IMR-90 (cell line): ENCODE results near the gene TMED10.

Experiments
- BHLHE40 ChIP-seq: fragments of 150-350 bp; IDR thresholded peaks from 2 replicates; pipeline ENCODE4 v1.6.1; 2016; ENCODE audit warnings: mild to moderate bottlenecking, low read depth, low read length
- CEBPB ChIP-seq: IDR thresholded peaks from 2 replicates; pipeline ENCODE4 v1.6.1; 2012; ENCODE audit warnings: low read depth, low read length, improper control_type of control experiment
- FOS ChIP-seq: fragments of 150-350 bp; IDR thresholded peaks from 2 replicates; pipeline ENCODE4 v1.6.1; 2016; ENCODE audit warnings: low read depth, low read length
- MAFK ChIP-seq: IDR thresholded peaks from 2 replicates; pipeline ENCODE4 v1.6.1; 2012; ENCODE audit warnings: low read depth, low read length, improper control_type of control experiment
- MXI1 ChIP-seq: IDR thresholded peaks from 2 replicates; pipeline ENCODE4 v1.6.1; 2012; ENCODE audit warnings: low read depth, mild to moderate bottlenecking, low read length, moderate library complexity, borderline replicate concordance
- POLR2A ChIP-seq: IDR thresholded peaks from 2 replicates; pipeline ENCODE4 v1.6.1; 2012; ENCODE audit warnings: mild to moderate bottlenecking, low read depth, low read length
- RAD21 ChIP-seq: IDR thresholded peaks from 2 replicates; pipeline ENCODE4 v1.6.1; 2012; ENCODE audit warnings: low read length, improper control_type of control experiment
- RFX5 ChIP-seq: IDR thresholded peaks from 2 replicates; pipeline ENCODE4 v1.8.0; 2012; ENCODE audit warnings: low read depth, mild to moderate bottlenecking, low read length, moderate library complexity
- SMC3 ChIP-seq: fragments of 150-350 bp; IDR thresholded peaks from 2 replicates; pipeline ENCODE4 v1.6.1; 2016; ENCODE audit warnings: low read depth, mild to moderate bottlenecking, antibody characterized with exemption, low read length, moderate library complexity
- TF ChIP-seq, protein P1 (sequence below): conservative IDR thresholded peaks from 2 replicates; pipeline ENCODE4 v1.5.1; 2012; ENCODE audit warnings: mild to moderate bottlenecking, low read depth, low read length, improper control_type of control experiment
- TF ChIP-seq, protein P2 (sequence below): fragments of 150-350 bp; IDR thresholded peaks from 2 replicates; pipeline ENCODE4 v1.6.1; 2017; ENCODE audit warnings: mild to moderate bottlenecking, antibody characterized with exemption, low read length, low read depth

DNA sequence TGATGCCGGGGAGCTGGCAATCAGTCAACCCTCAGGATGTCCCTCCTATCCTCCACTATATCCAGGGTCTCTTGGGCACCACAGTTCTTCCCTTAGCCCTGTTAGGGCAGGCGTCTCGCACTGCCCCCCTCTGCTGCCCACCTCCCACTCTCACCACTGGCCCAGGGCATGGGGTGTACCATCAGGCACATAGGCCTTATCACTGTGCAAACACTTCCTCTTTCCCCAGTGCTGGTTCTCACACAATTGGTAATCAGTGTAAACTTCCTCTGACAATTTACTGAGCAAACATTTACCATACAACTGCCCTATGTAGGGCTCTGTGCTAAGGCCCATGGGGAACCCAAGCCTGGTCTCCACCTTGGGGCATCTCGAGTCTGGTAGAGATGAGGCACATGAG, 20.1 kb upstream of the TMED10 start:
- TF ChIP-seq, protein P1, sequence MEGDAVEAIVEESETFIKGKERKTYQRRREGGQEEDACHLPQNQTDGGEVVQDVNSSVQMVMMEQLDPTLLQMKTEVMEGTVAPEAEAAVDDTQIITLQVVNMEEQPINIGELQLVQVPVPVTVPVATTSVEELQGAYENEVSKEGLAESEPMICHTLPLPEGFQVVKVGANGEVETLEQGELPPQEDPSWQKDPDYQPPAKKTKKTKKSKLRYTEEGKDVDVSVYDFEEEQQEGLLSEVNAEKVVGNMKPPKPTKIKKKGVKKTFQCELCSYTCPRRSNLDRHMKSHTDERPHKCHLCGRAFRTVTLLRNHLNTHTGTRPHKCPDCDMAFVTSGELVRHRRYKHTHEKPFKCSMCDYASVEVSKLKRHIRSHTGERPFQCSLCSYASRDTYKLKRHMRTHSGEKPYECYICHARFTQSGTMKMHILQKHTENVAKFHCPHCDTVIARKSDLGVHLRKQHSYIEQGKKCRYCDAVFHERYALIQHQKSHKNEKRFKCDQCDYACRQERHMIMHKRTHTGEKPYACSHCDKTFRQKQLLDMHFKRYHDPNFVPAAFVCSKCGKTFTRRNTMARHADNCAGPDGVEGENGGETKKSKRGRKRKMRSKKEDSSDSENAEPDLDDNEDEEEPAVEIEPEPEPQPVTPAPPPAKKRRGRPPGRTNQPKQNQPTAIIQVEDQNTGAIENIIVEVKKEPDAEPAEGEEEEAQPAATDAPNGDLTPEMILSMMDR = no peak
- TF ChIP-seq POLR2A = no peak
- TF ChIP-seq RAD21 = no peak
- TF ChIP-seq CEBPB = no peak
- TF ChIP-seq, protein P2, sequence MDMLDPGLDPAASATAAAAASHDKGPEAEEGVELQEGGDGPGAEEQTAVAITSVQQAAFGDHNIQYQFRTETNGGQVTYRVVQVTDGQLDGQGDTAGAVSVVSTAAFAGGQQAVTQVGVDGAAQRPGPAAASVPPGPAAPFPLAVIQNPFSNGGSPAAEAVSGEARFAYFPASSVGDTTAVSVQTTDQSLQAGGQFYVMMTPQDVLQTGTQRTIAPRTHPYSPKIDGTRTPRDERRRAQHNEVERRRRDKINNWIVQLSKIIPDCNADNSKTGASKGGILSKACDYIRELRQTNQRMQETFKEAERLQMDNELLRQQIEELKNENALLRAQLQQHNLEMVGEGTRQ = no peak
- TF ChIP-seq MAFK = no peak
- no peak for TF ChIP-seq MXI1
- no peak for TF ChIP-seq FOS
- TF ChIP-seq SMC3 = no peak
- no peak for TF ChIP-seq RFX5
- TF ChIP-seq BHLHE40 = no peak
